GM12878 (cell line): ENCODE results near the gene RGS12. TPM values are rescaled to one million over a fixed set of nuclear protein-coding genes. Genes with fewer than 3 reads are reported as not detected.

Experiments used
- ATAC-seq: fragments of 200-7000 bp; cut with Tn5 transposase; 3 replicates; pipeline ENCODE4 v1.9.1; 2020; ENCODE audit warnings: mild to moderate bottlenecking, moderate library complexity
- BruUV-seq: library from RNA; stranded (reverse); fragments of 400-500 nt; replicated peaks from 2 replicates; lab custom pipeline; 2021; lab: Mats Ljungman, UMichigan
- CTCF ChIA-PET: fragments of 300-600 bp; sonication (Branson Sonifier 250); formaldehyde crosslinking; extraction: SDS; loops from one replicate; lab custom pipeline; 2021; ENCODE audit warnings: inconsistent platforms; lab: Yijun Ruan, JAX
- POLR2A ChIA-PET: fragments of 350-600 bp; formaldehyde crosslinking; extraction: SDS; loops from one replicate; lab custom pipeline; 2021; ENCODE audit warnings: inconsistent platforms; lab: Charles Lee
- RAD21 ChIA-PET: fragments of 300-600 bp; sonication (Branson Sonifier 250); formaldehyde crosslinking; loops from one replicate; lab custom pipeline; 2023; ENCODE audit warnings: antibody characterized with exemption; ENCODE audit not compliant: unreplicated experiment; lab: Charles Lee
- SMC1A ChIA-PET: fragments of 300-600 bp; sonication (Branson Sonifier 250); formaldehyde crosslinking; loops from one replicate; lab custom pipeline; 2023; ENCODE audit not compliant: unreplicated experiment, uncharacterized antibody; lab: Charles Lee
- DNase-seq: peaks from one replicate; pipeline ENCODE4 v3.0.0-alpha.2; 2011; ENCODE audit warnings: low read depth, low spot score
- FAIRE-seq: peaks from 3 replicates; lab custom pipeline; 2011; peaks lifted over from hg19 to GRCh38; lab: Jason Lieb, UNC
- H2AFZ ChIP-seq: 2 replicates; pipeline ENCODE4 v1.6.0; 2011; ENCODE audit warnings: low read depth, low read length, control low read depth; ENCODE audit not compliant: control insufficient read depth
- H3K27ac ChIP-seq: 2 replicates; pipeline ENCODE4 v1.5.1; 2011; ENCODE audit warnings: control low read depth; ENCODE audit not compliant: control insufficient read depth, insufficient read depth
- H3K27me3 ChIP-seq, 2 experiments: replicated peaks in 1 of 2; 2 replicates each; pipeline versions ENCODE4 v1.6.0 to v1.6.1; 2011; ENCODE audit warnings: low read length in 1 of 2; ENCODE audit not compliant: control insufficient read depth in 2 of 2, insufficient read depth in 2 of 2
- H3K36me3 ChIP-seq, 2 experiments: 2 replicates each; pipeline ENCODE4 v1.5.1; 2011; ENCODE audit warnings: low read length in 1 of 2; ENCODE audit not compliant: control insufficient read depth in 2 of 2, insufficient read depth in 2 of 2
- H3K4me1 ChIP-seq: 2 replicates; pipeline ENCODE4 v1.6.1; 2011; ENCODE audit warnings: mild to moderate bottlenecking, low read length, moderate library complexity, mixed read lengths; ENCODE audit not compliant: control insufficient read depth, insufficient read depth
- H3K4me2 ChIP-seq: 2 replicates; pipeline ENCODE4 v1.6.0; 2011; ENCODE audit warnings: control low read depth; ENCODE audit not compliant: control insufficient read depth, insufficient read depth
- H3K4me3 ChIP-seq: fragments of 200-600 bp; sonication (generic); 2 replicates; pipeline ENCODE4 v1.5.1; 2016
- H3K79me2 ChIP-seq: 2 replicates; pipeline ENCODE4 v1.6.0; 2011; ENCODE audit warnings: low read length; ENCODE audit not compliant: control insufficient read depth, insufficient read depth
- H3K9ac ChIP-seq: 2 replicates; pipeline ENCODE4 v1.8.0; 2011; ENCODE audit warnings: low read length, control low read depth, mixed read lengths; ENCODE audit not compliant: control insufficient read depth, insufficient read depth
- H3K9me3 ChIP-seq: replicated peaks from 3 replicates; pipeline ENCODE4 v1.5.1; 2011; ENCODE audit warnings: mild to moderate bottlenecking, low read length; ENCODE audit not compliant: control insufficient read depth, insufficient read depth
- H4K20me1 ChIP-seq: 2 replicates; pipeline ENCODE4 v1.6.0; 2011; ENCODE audit not compliant: control insufficient read depth, insufficient read depth
- ATF7 ChIP-seq: fragments of 450-650 bp; IDR thresholded peaks from 2 replicates; pipeline ENCODE4 v1.6.1; 2016; ENCODE audit warnings: low read depth, mild to moderate bottlenecking
- CREB1 ChIP-seq: IDR thresholded peaks from 2 replicates; pipeline ENCODE4 v1.6.1; 2012; ENCODE audit warnings: low read depth, mild to moderate bottlenecking, inconsistent platforms
- MAX ChIP-seq: IDR thresholded peaks from 2 replicates; pipeline ENCODE4 v1.6.1; 2012; ENCODE audit warnings: low read depth, low read length, improper control_type of control experiment
- NFYA ChIP-seq: IDR thresholded peaks from 2 replicates; pipeline ENCODE4 v1.6.1; 2011; ENCODE audit warnings: low read depth, mild to moderate bottlenecking, low read length, improper control_type of control experiment, borderline replicate concordance
- PAX8 ChIP-seq: fragments of 450-650 bp; IDR thresholded peaks from 2 replicates; pipeline ENCODE4 v1.6.1; 2017; ENCODE audit warnings: mild to moderate bottlenecking, moderate library complexity
- SMAD5 ChIP-seq: IDR thresholded peaks from 2 replicates; pipeline ENCODE4 v1.6.1; 2016; ENCODE audit warnings: antibody characterized with exemption, low read depth
- SMARCA5 ChIP-seq: fragments of 450-650 bp; IDR thresholded peaks from 2 replicates; pipeline ENCODE4 v1.6.1; 2017; ENCODE audit warnings: mild to moderate bottlenecking
- STAT1 ChIP-seq: fragments of 450-650 bp; conservative IDR thresholded peaks from 2 replicates; pipeline ENCODE4 v1.6.1; 2014; ENCODE audit warnings: antibody characterized with exemption, mild to moderate bottlenecking
- WGBS: methylation state at CpG from one replicate; pipeline ENCODE4 v1.1.6; 2016; ENCODE audit warnings: low lambda C conversion rate; ENCODE audit not compliant: insufficient replicate concordance, insufficient coverage; ENCODE audit errors: missing lambda C conversion rate; 5-methylcytosine and 5-hydroxymethylcytosine counted together
- in situ Hi-C: fragments of 300-500 bp; cut with MboI; formaldehyde crosslinking; loops from 9 replicates; pipeline ENCODE4 v1.14.3; 2018; ENCODE audit warnings: mixed read lengths
- intact Hi-C: fragments of 100-400 bp; cut with micrococcal nuclease; formaldehyde crosslinking; loops from one replicate; pipeline ENCODE4 v1.14.2; 2022; ENCODE audit not compliant: unreplicated experiment
- polyA plus RNA-seq, 11 experiments: library from polyadenylated mRNA; depleted of rRNA in 4 of 11; unstranded in 6 of 11; stranded (reverse) in 5 of 11; fragments of >200 nt; fragmentation: Nextera tagmentation in 4 of 11; fragmentation: Illumina TruSeq in 1 of 11; extraction: Ambion mirVana in 4 of 11; extraction: Trizol in 1 of 11; gene quantifications; 1 replicate in 1 of 11; 2 replicates in 10 of 11; pipeline versions ENCODE4 v1.2.1 to v1.2.3, GENCODE V29; 2011 to 2016; ENCODE audit warnings: inconsistent platforms in 2 of 11, missing spikeins in 2 of 11, low read depth in 1 of 11
- total RNA-seq, 4 experiments: library from RNA; depleted of rRNA in 3 of 4; stranded (reverse); fragments of >200 nt in 3 of 4; fragmentation: Illumina TruSeq in 1 of 4; extraction: Trizol in 1 of 4; gene quantifications; 2 replicates each; pipeline versions ENCODE4 v1.2.1 to v1.2.3, GENCODE V29; 2013 to 2021
- TF ChIP-seq, protein P1 (sequence below): fragments of 450-650 bp; IDR thresholded peaks from 2 replicates; pipeline ENCODE4 v1.6.1; 2016; ENCODE audit warnings: mild to moderate bottlenecking
- TF ChIP-seq, protein P2 (sequence below): IDR thresholded peaks from 2 replicates; pipeline ENCODE4 v1.6.1; 2012; ENCODE audit warnings: mild to moderate bottlenecking, low read depth, low read length

Gene RGS12
- total and polyA plus RNA-seq, 10 of the 15 experiments (the other 5 are each of a cell fraction or from before 2014, with no cell fraction given), result 0.02 to 2.2 (median 0.73) TPM

DNA sequence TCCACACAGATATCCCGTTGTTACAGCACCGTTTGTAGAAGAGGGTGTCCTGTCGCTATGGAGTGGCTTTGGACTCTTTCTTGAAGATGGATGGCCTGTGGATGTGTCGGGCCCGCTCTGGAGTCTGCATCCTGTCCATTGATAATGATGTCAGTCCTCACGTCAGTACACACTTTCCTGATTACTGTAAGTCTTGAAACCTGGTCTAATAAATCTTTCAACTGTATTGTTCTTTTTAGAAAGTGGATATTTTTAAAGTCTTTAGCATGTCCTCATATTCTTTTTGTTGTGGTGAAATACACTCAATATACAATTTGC, 29.0 kb upstream of the RGS12 start (continued):
- no peak for TF ChIP-seq CREB1

DNA sequence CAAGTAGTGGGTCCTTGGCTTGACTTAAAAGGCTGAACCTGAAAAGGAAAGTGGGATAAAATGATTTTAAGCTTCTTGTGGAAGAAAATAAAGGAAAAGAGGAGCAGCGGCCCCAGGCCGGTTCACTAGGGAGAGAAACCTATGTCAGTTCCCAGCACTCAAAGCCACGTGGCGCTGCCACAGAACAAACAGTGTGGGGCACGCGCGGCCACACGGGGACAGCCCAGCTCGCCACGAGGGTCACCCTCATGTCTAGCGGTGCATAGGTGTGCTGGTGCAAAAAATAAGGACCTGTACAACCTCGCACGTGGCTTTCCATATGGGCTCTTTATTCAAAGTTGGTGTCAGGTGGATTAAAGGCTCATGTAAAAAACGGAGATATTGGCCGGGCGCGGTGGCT, 26.7 kb upstream of the RGS12 start:
- Histone ChIP-seq H3K9me3 (no peaks in the 10 kb centered on the region), H3K4me3 (no peak overlapping the region), H3K9ac (no peak overlapping the region), H4K20me1 (no peaks in the 10 kb centered on the region), H3K4me1 (no peaks in the 10 kb centered on the region)
- intact Hi-C loops, result no loop called here
- POLR2A ChIA-PET, result no interaction called here
- DNase-seq, result no peak
- TF ChIP-seq MAX, result no peak
- no peak for TF ChIP-seq STAT1
- TF ChIP-seq PAX8, result no peak
- no peak for TF ChIP-seq NFYA
- TF ChIP-seq, protein P1, sequence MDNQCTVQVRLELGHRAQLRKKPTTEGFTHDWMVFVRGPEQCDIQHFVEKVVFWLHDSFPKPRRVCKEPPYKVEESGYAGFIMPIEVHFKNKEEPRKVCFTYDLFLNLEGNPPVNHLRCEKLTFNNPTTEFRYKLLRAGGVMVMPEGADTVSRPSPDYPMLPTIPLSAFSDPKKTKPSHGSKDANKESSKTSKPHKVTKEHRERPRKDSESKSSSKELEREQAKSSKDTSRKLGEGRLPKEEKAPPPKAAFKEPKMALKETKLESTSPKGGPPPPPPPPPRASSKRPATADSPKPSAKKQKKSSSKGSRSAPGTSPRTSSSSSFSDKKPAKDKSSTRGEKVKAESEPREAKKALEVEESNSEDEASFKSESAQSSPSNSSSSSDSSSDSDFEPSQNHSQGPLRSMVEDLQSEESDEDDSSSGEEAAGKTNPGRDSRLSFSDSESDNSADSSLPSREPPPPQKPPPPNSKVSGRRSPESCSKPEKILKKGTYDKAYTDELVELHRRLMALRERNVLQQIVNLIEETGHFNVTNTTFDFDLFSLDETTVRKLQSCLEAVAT, result no peak
- TF ChIP-seq SMARCA5, result no peak
- TF ChIP-seq SMAD5, result no peak
- TF ChIP-seq, protein P2, sequence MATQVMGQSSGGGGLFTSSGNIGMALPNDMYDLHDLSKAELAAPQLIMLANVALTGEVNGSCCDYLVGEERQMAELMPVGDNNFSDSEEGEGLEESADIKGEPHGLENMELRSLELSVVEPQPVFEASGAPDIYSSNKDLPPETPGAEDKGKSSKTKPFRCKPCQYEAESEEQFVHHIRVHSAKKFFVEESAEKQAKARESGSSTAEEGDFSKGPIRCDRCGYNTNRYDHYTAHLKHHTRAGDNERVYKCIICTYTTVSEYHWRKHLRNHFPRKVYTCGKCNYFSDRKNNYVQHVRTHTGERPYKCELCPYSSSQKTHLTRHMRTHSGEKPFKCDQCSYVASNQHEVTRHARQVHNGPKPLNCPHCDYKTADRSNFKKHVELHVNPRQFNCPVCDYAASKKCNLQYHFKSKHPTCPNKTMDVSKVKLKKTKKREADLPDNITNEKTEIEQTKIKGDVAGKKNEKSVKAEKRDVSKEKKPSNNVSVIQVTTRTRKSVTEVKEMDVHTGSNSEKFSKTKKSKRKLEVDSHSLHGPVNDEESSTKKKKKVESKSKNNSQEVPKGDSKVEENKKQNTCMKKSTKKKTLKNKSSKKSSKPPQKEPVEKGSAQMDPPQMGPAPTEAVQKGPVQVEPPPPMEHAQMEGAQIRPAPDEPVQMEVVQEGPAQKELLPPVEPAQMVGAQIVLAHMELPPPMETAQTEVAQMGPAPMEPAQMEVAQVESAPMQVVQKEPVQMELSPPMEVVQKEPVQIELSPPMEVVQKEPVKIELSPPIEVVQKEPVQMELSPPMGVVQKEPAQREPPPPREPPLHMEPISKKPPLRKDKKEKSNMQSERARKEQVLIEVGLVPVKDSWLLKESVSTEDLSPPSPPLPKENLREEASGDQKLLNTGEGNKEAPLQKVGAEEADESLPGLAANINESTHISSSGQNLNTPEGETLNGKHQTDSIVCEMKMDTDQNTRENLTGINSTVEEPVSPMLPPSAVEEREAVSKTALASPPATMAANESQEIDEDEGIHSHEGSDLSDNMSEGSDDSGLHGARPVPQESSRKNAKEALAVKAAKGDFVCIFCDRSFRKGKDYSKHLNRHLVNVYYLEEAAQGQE, result no peak
- no peak for TF ChIP-seq ATF7
- TF ChIP-seq, all 136 proteins: peak for 0
- Histone ChIP-seq H3K36me3 (no peaks in the 10 kb centered on the region), H3K27ac (no peak overlapping the region), H2AFZ (no peak overlapping the region), H3K27me3 (no peaks in the 10 kb centered on the region; a peak in 1 of 4 replicates), H3K4me2 (no peak overlapping the region), H3K79me2 (no peaks in the 10 kb centered on the region)
- no TSS peak for BruUV-seq
- no peak for ATAC-seq
- ChIA-PET SMC1A (no interaction called here), RAD21 (no interaction called here), CTCF (interaction anchor here (0.7 kb wide), 1 partner anchor 102 kb away, joined by 3 read pairs; no protein-coding TSS in a partner anchor)
- in situ Hi-C loops, result no loop called here
- FAIRE-seq, result no peak
- WGBS, result 76% methylated on average over 17 of the region's 17 CpGs
